Measurements from ENCODE around the gene ZC3H4. TPM values are rescaled to one million over a fixed set of nuclear protein-coding genes. Genes with fewer than 3 reads are reported as not detected.

The ZC3H4 gene
- polyA plus RNA-seq, 1 donor: 20.5 TPM

DNA sequence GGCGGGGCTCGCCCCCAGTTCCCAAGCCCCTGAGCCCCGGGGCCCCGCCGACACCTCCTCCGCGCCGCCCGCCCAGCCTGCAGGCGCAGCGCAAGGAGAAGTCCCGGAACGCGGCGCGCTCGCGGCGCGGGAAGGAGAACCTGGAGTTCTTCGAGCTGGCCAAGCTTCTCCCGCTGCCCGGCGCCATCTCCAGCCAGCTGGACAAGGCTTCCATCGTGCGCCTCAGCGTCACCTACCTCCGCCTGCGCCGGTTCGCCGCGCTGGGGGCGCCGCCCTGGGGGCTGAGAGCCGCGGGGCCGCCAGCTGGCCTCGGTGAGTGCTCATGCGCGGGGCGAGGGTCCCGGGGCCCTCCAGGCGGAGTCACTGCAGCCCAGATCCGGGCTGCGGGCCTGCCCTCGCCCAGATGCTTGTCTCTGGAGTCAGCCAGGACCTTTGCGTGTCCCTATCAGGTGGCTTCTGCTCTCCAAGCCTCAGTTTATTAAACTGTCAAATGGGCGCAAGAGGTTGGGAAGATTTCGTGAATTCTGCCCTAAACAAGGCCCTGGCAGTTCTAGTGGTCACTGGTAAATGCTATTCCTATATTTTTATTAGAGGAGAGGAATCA lies 91.9 kb downstream of the ZC3H4 start:
- no peak for DNase-seq (ENCODE audit: low read depth)

DNA sequence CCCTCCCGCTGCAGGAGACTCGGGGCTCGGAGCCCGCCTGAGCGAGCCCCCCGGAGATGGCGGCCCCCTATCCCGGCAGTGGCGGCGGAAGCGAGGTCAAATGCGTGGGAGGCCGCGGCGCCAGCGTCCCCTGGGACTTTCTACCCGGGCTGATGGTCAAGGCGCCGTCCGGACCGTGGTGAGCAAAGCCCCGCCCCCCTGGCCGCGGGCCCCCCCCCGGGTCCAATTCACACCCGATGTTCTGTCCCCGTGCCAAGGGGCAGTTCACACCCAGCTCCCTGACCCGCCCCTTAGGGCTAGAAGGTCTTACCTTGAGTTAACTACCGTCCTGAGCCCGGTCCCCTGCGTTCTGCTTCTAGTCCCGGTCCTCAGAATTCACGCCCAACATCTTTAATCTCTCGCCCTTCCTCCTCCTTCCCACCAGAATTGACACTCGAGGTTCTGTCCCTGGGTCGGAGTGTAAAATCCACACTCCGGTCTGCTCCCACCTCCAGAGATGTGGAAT lies 92.5 kb downstream of the ZC3H4 start:
- no peak for DNase-seq (ENCODE audit: low read depth)

DNA sequence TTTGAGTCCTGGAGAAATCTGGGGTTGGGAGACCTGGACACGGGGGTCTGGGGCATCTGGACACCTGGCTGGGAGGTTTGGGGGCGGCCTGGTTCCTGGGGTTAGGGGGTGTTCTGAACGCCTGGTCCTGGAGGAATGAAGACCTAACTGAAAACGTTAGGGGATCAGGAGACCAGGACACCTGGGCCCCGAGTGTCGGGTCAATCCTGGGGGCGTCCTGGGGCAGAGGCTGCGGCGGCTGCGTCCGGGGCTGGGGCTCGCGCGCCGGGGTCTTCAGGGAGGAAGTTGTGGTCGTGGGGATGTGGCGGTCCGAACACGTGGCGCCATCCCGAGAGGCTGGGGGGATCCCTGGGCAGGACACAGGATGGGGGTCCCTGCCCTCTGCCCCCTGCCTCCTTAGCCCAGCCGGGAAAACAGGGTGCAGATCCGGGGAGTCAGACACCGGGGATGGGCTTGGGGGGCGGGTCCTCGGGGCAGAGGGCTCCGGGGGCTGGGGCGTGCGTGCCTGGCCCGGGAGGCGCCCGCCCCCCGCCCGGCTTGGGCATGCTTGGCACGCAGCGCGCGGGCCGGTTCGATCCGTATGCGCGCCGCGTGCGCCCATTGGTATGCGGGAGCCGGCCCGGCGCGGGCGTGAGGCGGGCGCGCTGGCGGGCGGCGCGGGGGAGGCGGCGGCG lies 93.3 kb downstream of the ZC3H4 start:
- DNase-seq (ENCODE audit: low read depth): no peak

DNA sequence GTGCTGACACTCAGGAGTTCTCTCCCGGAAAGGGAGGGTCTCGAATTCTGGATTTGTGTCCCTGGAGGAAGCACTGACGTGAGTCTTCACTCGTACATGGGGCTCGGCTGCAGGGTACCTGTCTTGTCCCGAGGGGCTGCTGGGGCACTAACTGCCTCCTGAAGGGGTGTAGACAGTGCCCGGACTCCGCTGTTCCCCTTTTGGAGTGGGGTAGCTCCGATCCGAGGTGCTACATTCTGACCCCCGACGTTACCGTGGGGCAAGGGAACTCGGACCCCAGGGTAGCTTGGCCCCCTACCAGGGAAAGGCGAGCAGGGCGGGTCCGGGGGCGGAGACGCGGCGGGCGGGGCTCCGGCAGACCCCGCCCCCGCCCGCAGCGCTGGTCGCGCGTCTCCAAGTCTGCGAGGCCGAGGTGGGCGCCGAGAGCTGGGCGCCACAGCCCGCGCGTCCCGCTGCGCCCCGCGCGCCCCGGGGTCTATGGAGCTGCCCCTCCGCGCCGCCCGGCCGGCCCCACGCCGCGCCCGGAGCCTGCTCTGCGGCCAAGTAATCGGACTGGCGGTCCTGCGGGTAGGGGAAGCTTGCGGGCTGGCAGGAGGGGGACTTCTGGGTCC lies 94.0 kb downstream of the ZC3H4 start, which contains the start of gene NPAS1:
Gene NPAS1 (plus strand): TSS at position 407 of the 611 bp plus-strand sequence. CDS start 1,211 bp downstream, outside the sequence.
- no peak for DNase-seq (ENCODE audit: low read depth)

DNA sequence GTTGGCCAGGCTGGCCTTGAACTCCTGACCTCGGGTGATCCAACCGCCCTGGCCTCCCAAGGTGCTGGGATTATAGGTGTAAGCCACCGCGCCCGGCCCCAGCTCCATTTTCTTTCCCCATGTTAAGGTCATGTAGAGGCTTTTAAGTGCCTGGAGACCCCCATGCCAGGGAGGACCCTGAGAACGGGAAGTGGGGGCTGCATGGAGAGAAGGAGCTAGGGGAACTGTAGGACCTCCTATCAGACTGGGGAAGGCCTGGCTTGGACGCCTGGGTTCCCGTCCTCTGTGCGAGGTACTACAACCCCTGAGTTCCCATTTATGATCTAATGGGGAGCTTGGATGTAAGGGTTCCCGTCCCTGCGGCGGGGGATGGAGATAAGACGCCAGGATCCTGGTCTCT lies 94.7 kb downstream of the ZC3H4 start:
- DNase-seq (ENCODE audit: low read depth): no peak

Other genes starting within 250 kb of the ZC3H4 start
- 1.3 TPM for gene NPAS1, start 93.9 kb downstream of the ZC3H4 start, polyA plus RNA-seq (ENCODE audit: insufficient read length)
- gene TMEM160, start 65.2 kb downstream of the ZC3H4 start, polyA plus RNA-seq (ENCODE audit: insufficient read length): 9.5 TPM
- gene SAE1, start 17.1 kb upstream of the ZC3H4 start, polyA plus RNA-seq (ENCODE audit: insufficient read length): 74.5 TPM
- 2.4 TPM for gene BBC3, start 117.4 kb upstream of the ZC3H4 start, polyA plus RNA-seq (ENCODE audit: insufficient read length)
- 23.8 TPM for gene CCDC9, start 142.7 kb upstream of the ZC3H4 start, polyA plus RNA-seq (ENCODE audit: insufficient read length)
- gene INAFM1, start 161.1 kb upstream of the ZC3H4 start, polyA plus RNA-seq (ENCODE audit: insufficient read length): 12.4 TPM
- gene C5AR1, start 196.1 kb upstream of the ZC3H4 start, polyA plus RNA-seq (ENCODE audit: insufficient read length): 1.6 TPM
- 0.47 TPM for gene C5AR2, start 218.4 kb upstream of the ZC3H4 start, polyA plus RNA-seq (ENCODE audit: insufficient read length)
- 9.9 TPM for gene DHX34, start 235.5 kb upstream of the ZC3H4 start, polyA plus RNA-seq (ENCODE audit: insufficient read length)